ENCODE results near the gene KCNE1.

GRCh38 chr21:34534522-34534921 is 22.5 kb upstream of the KCNE1 start:
- TF ChIP-seq CTCF (conservative IDR thresholded peaks at IDR 0.05; ENCODE audit: low read length) (no peak), EZH2phosphoT487 (IDR thresholded peaks at IDR 0.05; ENCODE audit: borderline replicate concordance) (no peak)
